ENCODE data around the gene MANBA.

Gene MANBA

DNA sequence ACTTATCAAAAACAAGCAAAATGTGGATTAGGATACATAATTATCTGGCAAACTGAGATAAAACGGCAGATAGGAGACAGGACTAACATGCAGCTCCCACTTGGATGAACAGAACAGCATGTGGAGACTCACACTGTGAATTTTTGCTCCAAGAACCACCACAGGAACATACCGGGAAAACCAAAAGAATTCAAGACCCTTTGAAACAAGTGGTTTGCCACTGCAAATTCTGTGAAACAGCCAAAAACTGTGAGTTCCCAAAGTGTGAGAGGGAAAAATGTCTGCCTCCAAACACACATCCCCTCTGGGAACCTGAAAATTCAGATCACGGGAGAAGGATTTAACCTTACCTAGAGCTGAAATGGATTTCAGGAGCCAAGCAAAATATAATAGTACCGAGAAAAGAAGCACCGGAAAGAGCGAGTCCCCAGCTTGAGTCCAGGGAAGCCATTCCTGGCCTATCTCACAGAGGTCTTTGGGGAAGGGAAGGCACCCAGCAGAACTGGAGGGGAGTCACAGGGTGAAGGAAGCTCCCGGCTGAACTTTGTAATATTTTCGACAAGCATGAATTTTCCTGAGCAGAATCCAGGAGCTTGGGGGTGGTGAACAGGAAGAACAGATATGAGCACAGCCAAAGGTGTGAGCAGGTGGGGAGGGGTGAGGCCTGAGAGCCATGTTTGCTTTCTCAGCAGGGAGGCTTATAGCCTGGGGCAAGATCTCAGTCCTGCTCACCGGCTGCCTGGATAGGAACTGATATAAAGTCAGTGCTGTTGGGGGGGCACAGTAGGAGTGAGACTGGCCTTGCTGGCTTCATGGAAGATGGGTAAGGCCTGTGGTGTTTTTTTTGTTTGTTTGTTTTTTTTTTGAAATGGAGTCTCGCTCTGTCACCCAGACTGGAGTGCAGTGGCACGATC, 23.9 kb downstream of the MANBA start:
- in situ Hi-C loops (cut with MboI; ENCODE audit: low sequenced_read_pairs, unreplicated experiment), result no loop called here
- TF ChIP-seq, protein P1, sequence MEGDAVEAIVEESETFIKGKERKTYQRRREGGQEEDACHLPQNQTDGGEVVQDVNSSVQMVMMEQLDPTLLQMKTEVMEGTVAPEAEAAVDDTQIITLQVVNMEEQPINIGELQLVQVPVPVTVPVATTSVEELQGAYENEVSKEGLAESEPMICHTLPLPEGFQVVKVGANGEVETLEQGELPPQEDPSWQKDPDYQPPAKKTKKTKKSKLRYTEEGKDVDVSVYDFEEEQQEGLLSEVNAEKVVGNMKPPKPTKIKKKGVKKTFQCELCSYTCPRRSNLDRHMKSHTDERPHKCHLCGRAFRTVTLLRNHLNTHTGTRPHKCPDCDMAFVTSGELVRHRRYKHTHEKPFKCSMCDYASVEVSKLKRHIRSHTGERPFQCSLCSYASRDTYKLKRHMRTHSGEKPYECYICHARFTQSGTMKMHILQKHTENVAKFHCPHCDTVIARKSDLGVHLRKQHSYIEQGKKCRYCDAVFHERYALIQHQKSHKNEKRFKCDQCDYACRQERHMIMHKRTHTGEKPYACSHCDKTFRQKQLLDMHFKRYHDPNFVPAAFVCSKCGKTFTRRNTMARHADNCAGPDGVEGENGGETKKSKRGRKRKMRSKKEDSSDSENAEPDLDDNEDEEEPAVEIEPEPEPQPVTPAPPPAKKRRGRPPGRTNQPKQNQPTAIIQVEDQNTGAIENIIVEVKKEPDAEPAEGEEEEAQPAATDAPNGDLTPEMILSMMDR (IDR thresholded peaks at IDR 0.05; ENCODE audit: borderline replicate concordance, control extremely low read depth, extremely low read depth, insufficient read depth, missing control alignments), result no peak
- DNase-seq (ENCODE audit: low spot score), result no peak

DNA sequence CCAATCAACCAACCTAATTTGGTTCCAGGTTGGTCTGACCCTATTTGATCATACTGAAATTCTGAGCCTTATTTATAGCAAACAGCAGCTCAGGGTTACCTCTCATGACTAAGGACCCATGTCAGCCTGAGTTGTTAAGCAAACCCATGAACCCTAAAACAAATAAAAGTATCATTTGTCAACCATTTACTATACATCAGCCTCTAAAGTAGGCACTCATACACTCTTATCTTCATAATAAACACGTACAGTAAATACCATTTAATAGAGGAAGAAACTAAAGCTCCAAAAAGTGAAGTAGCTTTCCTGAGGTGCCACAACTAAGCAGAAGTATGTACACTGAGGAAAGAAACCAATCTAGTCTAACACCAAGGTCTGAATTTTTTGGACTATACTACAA, 25.2 kb downstream of the MANBA start:
- TF ChIP-seq, protein P1 (IDR thresholded peaks at IDR 0.05; ENCODE audit: borderline replicate concordance, control extremely low read depth, extremely low read depth, insufficient read depth, missing control alignments), result no peak
- in situ Hi-C loops (cut with MboI; ENCODE audit: low sequenced_read_pairs, unreplicated experiment), result no loop called here
- DNase-seq (ENCODE audit: low spot score), result no peak

DNA sequence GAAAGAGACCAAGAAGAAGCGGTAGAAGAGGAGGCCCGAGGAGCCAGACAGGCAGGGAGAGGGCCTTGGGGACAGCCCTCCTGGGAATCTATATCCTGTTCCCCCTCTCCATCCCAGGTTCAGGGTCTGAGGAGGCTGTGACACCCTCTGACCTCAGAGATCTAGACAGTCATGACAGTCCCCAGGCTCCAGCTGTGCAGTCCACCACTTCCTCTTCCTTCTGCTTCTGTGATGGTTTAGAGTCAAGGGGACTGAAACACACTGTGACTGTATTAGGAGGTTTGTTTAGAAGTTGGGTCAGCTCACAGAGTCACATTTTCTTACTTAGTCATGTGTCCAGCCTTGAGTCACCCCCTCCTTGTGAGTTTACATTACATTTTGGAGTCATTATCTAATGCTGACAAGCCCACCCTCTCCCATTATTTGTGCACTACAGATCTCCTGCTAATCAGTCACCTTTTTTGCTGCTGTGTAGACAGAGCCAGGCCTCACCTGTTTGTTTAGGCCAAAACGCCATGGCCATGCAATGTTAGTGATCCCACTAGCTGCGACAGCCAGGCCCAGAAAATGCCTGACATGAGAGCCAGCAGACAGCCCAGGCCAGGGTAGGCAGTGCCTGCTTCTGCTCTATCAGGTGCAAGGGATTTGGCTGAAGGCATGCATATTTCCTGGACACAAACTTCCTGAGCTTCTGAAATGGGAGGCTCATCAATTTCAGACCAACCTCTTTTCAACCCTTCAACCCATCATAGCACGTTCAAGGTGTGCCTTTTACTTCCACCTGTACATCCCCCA, 26.0 kb downstream of the MANBA start:
- DNase-seq (ENCODE audit: low spot score), result peak; percentile 64
- in situ Hi-C loops (cut with MboI; ENCODE audit: low sequenced_read_pairs, unreplicated experiment), result no loop called here
- TF ChIP-seq, protein P1 (IDR thresholded peaks at IDR 0.05; ENCODE audit: borderline replicate concordance, control extremely low read depth, extremely low read depth, insufficient read depth, missing control alignments), result no peak

DNA sequence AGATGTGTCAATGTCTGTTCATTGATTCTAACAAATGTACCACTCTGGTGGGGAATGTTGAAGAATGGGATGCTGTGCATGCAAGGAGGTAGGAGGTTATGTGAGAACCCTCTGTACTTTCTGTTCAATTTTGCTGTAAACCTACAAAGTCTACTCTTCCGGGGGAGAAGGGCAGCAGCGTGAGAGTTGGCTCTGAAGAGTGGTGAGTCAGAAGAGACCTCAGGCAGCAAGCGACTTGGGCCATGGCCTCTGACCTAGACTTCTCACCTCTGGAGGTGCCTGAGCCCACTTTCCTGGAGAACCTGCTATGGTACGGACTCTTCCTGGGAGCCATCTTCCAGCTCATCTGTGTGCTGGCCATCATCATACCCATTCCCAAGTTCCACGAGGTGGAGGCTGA, 26.7 kb downstream of the MANBA start:
- TF ChIP-seq, protein P1 (IDR thresholded peaks at IDR 0.05; ENCODE audit: borderline replicate concordance, control extremely low read depth, extremely low read depth, insufficient read depth, missing control alignments), result no peak
- no peak for DNase-seq (ENCODE audit: low spot score)
- in situ Hi-C loops (cut with MboI; ENCODE audit: low sequenced_read_pairs, unreplicated experiment), result no loop called here

DNA sequence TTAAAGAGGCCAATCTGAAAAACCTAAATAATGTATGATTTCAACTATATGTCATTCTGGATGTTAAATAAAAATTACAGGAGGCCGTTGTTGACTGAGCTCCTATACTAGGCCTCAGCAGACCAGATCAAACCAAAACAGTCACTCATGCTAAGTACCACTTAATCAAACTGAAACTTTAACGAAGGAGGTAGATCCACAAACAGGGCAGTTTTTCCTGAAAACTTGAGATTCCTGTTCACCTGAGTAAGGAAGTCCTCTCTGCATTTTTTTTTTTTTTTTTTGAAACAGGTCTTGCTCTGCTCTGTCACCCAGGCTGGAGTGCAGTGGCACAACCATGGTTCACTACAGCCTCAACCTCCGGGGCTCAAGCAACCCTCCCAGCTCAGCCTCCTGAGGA, 27.7 kb downstream of the MANBA start:
- TF ChIP-seq, protein P1 (IDR thresholded peaks at IDR 0.05; ENCODE audit: borderline replicate concordance, control extremely low read depth, extremely low read depth, insufficient read depth, missing control alignments), result no peak
- in situ Hi-C loops (cut with MboI; ENCODE audit: low sequenced_read_pairs, unreplicated experiment), result no loop called here
- no peak for DNase-seq (ENCODE audit: low spot score)

DNA sequence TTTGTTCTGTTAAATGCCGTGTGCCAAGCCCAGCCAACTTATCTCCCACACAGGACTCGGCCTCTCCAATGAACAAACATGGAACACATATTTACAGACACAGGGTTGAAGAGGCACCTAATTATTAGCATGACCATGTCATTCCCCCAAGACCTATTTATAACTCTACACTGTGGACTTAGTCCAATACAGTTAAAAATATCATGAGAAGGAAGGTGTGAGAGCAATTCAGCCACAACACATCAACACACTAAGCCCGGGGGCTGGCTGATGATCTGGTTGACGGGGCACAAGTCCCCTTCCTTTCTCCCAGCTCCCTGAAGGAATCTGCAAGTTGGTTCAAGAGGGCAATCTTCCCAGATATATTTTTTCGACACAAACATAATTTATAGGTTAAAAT, 28.1 kb downstream of the MANBA start:
- TF ChIP-seq, protein P1 (IDR thresholded peaks at IDR 0.05; ENCODE audit: borderline replicate concordance, control extremely low read depth, extremely low read depth, insufficient read depth, missing control alignments), result no peak
- DNase-seq (ENCODE audit: low spot score), result no peak
- in situ Hi-C loops (cut with MboI; ENCODE audit: low sequenced_read_pairs, unreplicated experiment), result no loop called here
